Hepatocyte (in vitro differentiated cells): ENCODE results near the gene NCAPD2. TPM values are rescaled to one million over a fixed set of nuclear protein-coding genes. Genes with fewer than 3 reads are reported as not detected.
"Not testable (repeated sequence)": the region's sequence is repeated elsewhere in the genome, so short reads cannot be mapped to it uniquely, and the experiment has no call there.

Experiments used
- DNase-seq: peaks from one replicate; pipeline ENCODE4 v3.0.0-alpha.2; 2016; ENCODE audit warnings: low spot score
- H2AFZ ChIP-seq: fragments of 200-600 bp; sonication (generic); 2 replicates; pipeline ENCODE4 v1.6.0; 2016; ENCODE audit warnings: antibody characterized with exemption, mild to moderate bottlenecking
- H3K27ac ChIP-seq: fragments of 200-600 bp; sonication (generic); 2 replicates; pipeline ENCODE4 v1.5.1; 2016; ENCODE audit warnings: mild to moderate bottlenecking
- H3K27me3 ChIP-seq: fragments of 200-600 bp; sonication (generic); 2 replicates; pipeline ENCODE4 v1.6.1; 2016
- H3K36me3 ChIP-seq: fragments of 200-600 bp; sonication (generic); replicated peaks from 2 replicates; pipeline ENCODE4 v1.5.1; 2016; ENCODE audit warnings: low read depth; ENCODE audit not compliant: insufficient read depth
- H3K4me1 ChIP-seq: fragments of 200-600 bp; sonication (generic); 2 replicates; pipeline ENCODE4 v1.5.1; 2016; ENCODE audit warnings: mild to moderate bottlenecking, moderate library complexity; ENCODE audit not compliant: insufficient read depth
- H3K4me2 ChIP-seq: fragments of 200-600 bp; sonication (generic); 2 replicates; pipeline ENCODE4 v1.6.0; 2016
- H3K4me3 ChIP-seq: fragments of 200-600 bp; sonication (generic); 2 replicates; pipeline ENCODE4 v1.5.1; 2016; ENCODE audit warnings: mild to moderate bottlenecking
- H3K79me2 ChIP-seq: fragments of 200-600 bp; sonication (generic); 2 replicates; pipeline ENCODE4 v1.6.0; 2017; ENCODE audit warnings: mild to moderate bottlenecking
- H3K9me2 ChIP-seq: fragments of 200-600 bp; sonication (generic); replicated peaks from 2 replicates; pipeline ENCODE4 v1.6.0; 2017; ENCODE audit warnings: mild to moderate bottlenecking; ENCODE audit not compliant: insufficient read depth
- H3K9me3 ChIP-seq: fragments of 200-600 bp; sonication (generic); 2 replicates; pipeline ENCODE4 v1.5.1; 2016; ENCODE audit warnings: low read depth, mild to moderate bottlenecking
- H4K20me1 ChIP-seq: fragments of 200-600 bp; sonication (generic); 2 replicates; pipeline ENCODE4 v1.6.0; 2016; ENCODE audit warnings: mild to moderate bottlenecking; ENCODE audit not compliant: insufficient read depth, poor library complexity, severe bottlenecking
- EZH2 ChIP-seq: fragments of 200-600 bp; sonication (generic); IDR thresholded peaks from 2 replicates; pipeline ENCODE4 v1.6.1; 2016; ENCODE audit warnings: antibody characterized with exemption, mild to moderate bottlenecking, borderline replicate concordance
- EZH2phosphoT487 ChIP-seq: fragments of 200-600 bp; sonication (generic); IDR thresholded peaks from one replicate; pipeline ENCODE4 v1.6.1; 2018; ENCODE audit warnings: antibody characterized with exemption, mild to moderate bottlenecking, low read depth, moderate library complexity; ENCODE audit not compliant: unreplicated experiment, severe bottlenecking
- WGBS: methylation state at CpG from one replicate; pipeline ENCODE4 v1.1.6; 2016; ENCODE audit warnings: low lambda C conversion rate; ENCODE audit errors: missing lambda C conversion rate; 5-methylcytosine and 5-hydroxymethylcytosine counted together
- polyA plus RNA-seq: library from polyadenylated mRNA; unstranded; fragments of >200 nt; fragmentation: Nextera tagmentation; extraction: Ambion mirVana; gene quantifications from 2 replicates; pipeline ENCODE4 v1.2.1, GENCODE V29; 2016
- total RNA-seq: library from RNA; depleted of rRNA; stranded (reverse); fragments of >200 nt; gene quantifications from 2 replicates; pipeline ENCODE4 v1.2.3, GENCODE V29; 2014
- TF ChIP-seq, protein P1 (sequence below): fragments of 200-600 bp; sonication (generic); IDR thresholded peaks from 2 replicates; pipeline ENCODE4 v1.5.1; 2016; ENCODE audit warnings: antibody characterized with exemption, mild to moderate bottlenecking; ENCODE audit not compliant: poor library complexity

Gene NCAPD2
- total and polyA plus RNA-seq, 2 experiments from 2014 or later, result 13.7 to 26.7 TPM

DNA sequence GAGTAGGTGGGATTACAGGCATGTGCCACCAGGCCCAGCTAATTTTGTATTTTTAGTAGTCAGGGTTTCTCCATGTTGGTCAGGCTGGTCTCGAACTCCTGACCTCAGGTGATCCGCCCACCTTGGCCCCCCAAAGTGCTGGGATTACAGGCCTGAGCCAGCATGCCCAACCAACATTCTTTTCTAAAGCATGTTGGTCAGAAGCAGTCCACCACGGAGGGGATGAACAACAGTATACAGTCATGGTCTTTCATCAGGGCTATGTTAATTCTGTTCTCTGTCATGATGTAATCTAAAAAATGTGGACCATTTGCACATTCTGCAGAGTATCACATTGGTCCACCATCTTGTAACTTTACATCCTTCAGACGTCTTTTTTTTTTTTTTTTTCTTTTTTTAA, 4.5 kb upstream of the NCAPD2 start:
- Histone ChIP-seq H3K27me3 (no peaks in the 10 kb centered on the region), H3K36me3 (no peaks in the 10 kb centered on the region)

DNA sequence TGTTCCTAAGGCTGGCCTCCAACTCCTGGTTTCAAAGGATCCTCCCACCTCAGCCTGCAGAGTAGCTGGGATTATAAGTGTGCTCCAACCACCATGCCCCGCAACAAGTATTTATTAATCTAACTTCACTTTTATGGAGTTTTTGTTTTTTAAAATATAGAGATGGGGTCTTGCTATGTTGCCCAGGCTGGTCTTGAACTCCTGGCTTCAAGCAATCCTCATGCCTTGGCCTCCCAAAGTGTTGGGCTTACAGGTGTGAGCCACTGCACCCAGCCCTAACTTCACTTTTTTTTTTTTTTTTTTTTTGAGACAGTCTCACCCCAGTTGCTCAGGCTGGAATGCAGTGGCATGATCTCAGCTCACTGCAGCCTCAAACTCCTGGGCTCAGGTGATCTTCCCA, 3.2 kb upstream of the NCAPD2 start:
- not testable (repeated sequence) for H2AFZ ChIP-seq, H3K9me2 ChIP-seq, H3K27me3 ChIP-seq, H4K20me1 ChIP-seq, H3K4me3 ChIP-seq, DNase-seq, H3K36me3 ChIP-seq, H3K9me3 ChIP-seq, H3K27ac ChIP-seq, H3K4me2 ChIP-seq
- Histone ChIP-seq H3K4me1 (peaks cover 15% of the 10 kb centered on the region), H3K79me2 (peaks cover 29% of the 10 kb centered on the region)
- 100% methylated on average over 1 of the region's 1 CpG for WGBS

More for the DNA sequence above, 4.5 kb upstream of the NCAPD2 start:
- TF ChIP-seq, protein P1, sequence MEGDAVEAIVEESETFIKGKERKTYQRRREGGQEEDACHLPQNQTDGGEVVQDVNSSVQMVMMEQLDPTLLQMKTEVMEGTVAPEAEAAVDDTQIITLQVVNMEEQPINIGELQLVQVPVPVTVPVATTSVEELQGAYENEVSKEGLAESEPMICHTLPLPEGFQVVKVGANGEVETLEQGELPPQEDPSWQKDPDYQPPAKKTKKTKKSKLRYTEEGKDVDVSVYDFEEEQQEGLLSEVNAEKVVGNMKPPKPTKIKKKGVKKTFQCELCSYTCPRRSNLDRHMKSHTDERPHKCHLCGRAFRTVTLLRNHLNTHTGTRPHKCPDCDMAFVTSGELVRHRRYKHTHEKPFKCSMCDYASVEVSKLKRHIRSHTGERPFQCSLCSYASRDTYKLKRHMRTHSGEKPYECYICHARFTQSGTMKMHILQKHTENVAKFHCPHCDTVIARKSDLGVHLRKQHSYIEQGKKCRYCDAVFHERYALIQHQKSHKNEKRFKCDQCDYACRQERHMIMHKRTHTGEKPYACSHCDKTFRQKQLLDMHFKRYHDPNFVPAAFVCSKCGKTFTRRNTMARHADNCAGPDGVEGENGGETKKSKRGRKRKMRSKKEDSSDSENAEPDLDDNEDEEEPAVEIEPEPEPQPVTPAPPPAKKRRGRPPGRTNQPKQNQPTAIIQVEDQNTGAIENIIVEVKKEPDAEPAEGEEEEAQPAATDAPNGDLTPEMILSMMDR, result no peak
- TF ChIP-seq EZH2phosphoT487 (no peak), EZH2 (no peak)
- WGBS, result 72% methylated on average over 4 of the region's 4 CpGs
- Histone ChIP-seq H3K79me2 (peaks cover 16% of the 10 kb centered on the region), H3K27ac (no peak overlapping the region), H3K9me2 (no peaks in the 10 kb centered on the region), H3K4me3 (no peak overlapping the region), H2AFZ (no peak overlapping the region), H3K9me3 (no peaks in the 10 kb centered on the region), H3K4me1 (peaks cover 5% of the 10 kb centered on the region), H4K20me1 (no peaks in the 10 kb centered on the region), H3K4me2 (no peak overlapping the region)
- no peak for DNase-seq

DNA sequence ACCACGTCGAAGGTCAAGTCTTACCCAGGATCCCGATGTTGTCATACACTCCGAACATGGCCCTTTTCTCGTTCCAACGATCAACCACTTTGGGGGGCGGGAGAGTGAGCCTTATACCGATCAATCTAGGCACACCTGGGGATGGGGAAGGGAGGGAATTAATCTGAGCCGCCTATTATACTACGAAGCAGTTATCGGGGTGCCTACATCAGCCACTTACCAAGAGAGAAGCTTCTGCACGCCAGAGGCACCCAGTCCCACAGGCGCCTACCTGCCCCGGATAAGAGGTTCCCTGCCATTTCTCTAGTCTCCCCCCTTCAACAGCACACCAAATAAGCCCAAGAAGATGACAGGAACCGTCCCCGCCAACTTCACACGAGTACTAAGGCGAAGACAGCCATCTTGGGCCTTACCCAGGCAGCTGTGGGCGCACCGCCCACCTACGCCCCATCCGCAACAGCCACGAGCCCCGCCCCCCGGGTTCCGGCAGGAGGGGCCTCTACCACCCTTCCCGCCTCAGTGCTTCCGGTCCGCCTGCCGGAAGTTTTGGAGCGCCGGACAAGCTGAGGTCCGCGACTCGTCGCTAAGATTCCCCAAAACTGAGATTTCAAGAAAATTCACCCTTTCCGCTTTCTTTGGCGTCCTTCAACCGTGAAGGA, 935 bp upstream of the NCAPD2 start, which contains the start of gene MRPL51:
TSS of gene MRPL51 (minus strand) at position 425 of the 659 bp plus-strand sequence. CDS start at position 299, 126 bp downstream.
- WGBS, result 2% methylated on average over 39 of the region's 39 CpGs
- peak within 1 kb of the TSS; percentile 82 for H2AFZ ChIP-seq
- H3K27ac ChIP-seq, result peak within 1 kb of the TSS; percentile 97
- no peaks in the 10 kb centered on the region for H4K20me1 ChIP-seq
- no peaks in the 10 kb centered on the region for H3K9me2 ChIP-seq
- peak within 1 kb of the TSS; percentile 94 for H3K4me2 ChIP-seq
- H3K79me2 ChIP-seq, result peaks cover 44% of the 10 kb centered on the region
- H3K36me3 ChIP-seq, result no peaks in the 10 kb centered on the region
- TF ChIP-seq EZH2phosphoT487 (no peak), EZH2 (no peak)
- TF ChIP-seq, protein P1, result no peak
- peaks cover 16% of the 10 kb centered on the region for H3K4me1 ChIP-seq
- peak; percentile 99 for DNase-seq
- H3K27me3 ChIP-seq, result no peaks in the 10 kb centered on the region
- H3K9me3 ChIP-seq, result no peaks in the 10 kb centered on the region
- peak within 1 kb of the TSS; percentile 74 for H3K4me3 ChIP-seq

DNA sequence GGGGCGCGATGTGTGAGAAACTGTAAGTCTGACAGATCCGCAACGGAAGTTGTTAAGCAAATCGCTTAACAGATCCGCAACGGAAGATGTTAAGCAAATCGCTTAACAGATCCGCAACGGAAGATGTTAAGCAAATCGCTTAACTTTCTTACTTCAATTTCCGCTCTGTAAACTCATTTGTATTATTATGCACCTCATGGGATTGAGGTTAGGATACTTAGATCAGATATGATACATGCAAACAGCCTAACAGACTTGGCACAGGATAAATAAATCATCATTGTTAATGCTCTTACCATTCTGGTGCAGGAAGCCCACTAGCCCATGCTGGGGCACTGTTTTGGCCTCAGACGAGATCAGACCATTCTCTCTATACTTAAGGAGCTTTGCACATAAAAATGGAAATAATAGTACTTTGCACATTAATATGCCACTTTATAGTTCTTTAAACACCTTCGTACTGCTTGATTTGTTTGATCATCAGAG, 399 bp downstream of the NCAPD2 start:
- H3K79me2 ChIP-seq, result peaks cover 58% of the 10 kb centered on the region

More for the DNA sequence above, 399 bp downstream of the NCAPD2 start:
- Histone ChIP-seq H3K36me3 (no peaks in the 10 kb centered on the region), H4K20me1 (no peaks in the 10 kb centered on the region), H3K27me3 (no peaks in the 10 kb centered on the region), H2AFZ (peak overlapping the region; percentile 50), H3K27ac (peak overlapping the region; percentile 18), H3K4me3 (peak overlapping the region; percentile 74), H3K4me2 (peak overlapping the region; percentile 82), H3K9me3 (no peaks in the 10 kb centered on the region), H3K9me2 (no peaks in the 10 kb centered on the region), H3K4me1 (peaks cover 16% of the 10 kb centered on the region)
- DNase-seq, result no peak
- TF ChIP-seq, protein P1, result no peak
- TF ChIP-seq EZH2phosphoT487 (no peak), EZH2 (no peak)
- 2% methylated on average over 14 of the region's 14 CpGs for WGBS
